T-cell (primary cell): Measurements from ENCODE around the gene ELOVL2. TPM values are rescaled to one million over a fixed set of nuclear protein-coding genes. Genes with fewer than 3 reads are reported as not detected.

Experiments used
- ATAC-seq, 4 experiments: fragments of 200-7000 bp in 3 of 4; fragments of 150-1000 bp in 1 of 4; cut with Tn5 transposase; replicated peaks in 1 of 4; 1 replicate in 3 of 4; 2 replicates in 1 of 4; pipeline ENCODE4 v1.10.0; 2021; ENCODE audit warnings: moderate library complexity in 3 of 4, mild to moderate bottlenecking in 2 of 4, moderate number of reproducible peaks in 1 of 4
- CTCF ChIA-PET, 2 donors: fragments of 300-600 bp; sonication (Branson Sonifier 250); formaldehyde crosslinking; loops; one replicate each; lab custom pipeline; 2022; ENCODE audit warnings: antibody characterized with exemption in 2 of 2; lab: Charles Lee
- POLR2A ChIA-PET, 2 donors: fragments of 300-600 bp; sonication (Branson Sonifier 250); formaldehyde crosslinking; loops; one replicate each; lab custom pipeline; 2022; ENCODE audit warnings: antibody characterized with exemption in 2 of 2; lab: Charles Lee
- DNase-seq, 35 experiments: peaks; one replicate each; pipeline versions ENCODE4 v3.0.0 to v3.0.0-alpha.2; 2013 to 2023
- H3K27ac ChIP-seq: one replicate; pipeline ENCODE4 v1.5.1; 2013; ENCODE audit warnings: low read length
- H3K27me3 ChIP-seq, 2 experiments: replicated peaks in 1 of 2; 1 replicate in 1 of 2; 2 replicates in 1 of 2; pipeline versions ENCODE4 v1.6.1 to v1.7.0; 2013; ENCODE audit warnings: low read length in 1 of 2, mixed read lengths in 1 of 2; ENCODE audit not compliant: control insufficient read depth in 2 of 2, insufficient read depth in 2 of 2; ENCODE audit errors: extremely low read depth in 1 of 2
- H3K36me3 ChIP-seq, 2 donors: 1 replicate in 1 of 2; 2 replicates in 1 of 2; pipeline versions ENCODE4 v1.6.1 to v1.7.0; 2013; ENCODE audit warnings: low read length in 1 of 2; ENCODE audit not compliant: control insufficient read depth in 2 of 2, insufficient read depth in 1 of 2; ENCODE audit errors: extremely low read depth in 1 of 2
- H3K4me1 ChIP-seq, 2 experiments: 1 replicate in 1 of 2; 2 replicates in 1 of 2; pipeline versions ENCODE4 v1.6.1 to v1.7.0; 2013; ENCODE audit warnings: low read length in 2 of 2, mixed read lengths in 1 of 2; ENCODE audit not compliant: insufficient read depth in 2 of 2, control insufficient read depth in 1 of 2; ENCODE audit errors: extremely low read depth in 1 of 2
- H3K4me3 ChIP-seq, 2 donors: 1 replicate in 1 of 2; 2 replicates in 1 of 2; pipeline versions ENCODE4 v1.5.1 to v1.7.0; 2013; ENCODE audit warnings: mild to moderate bottlenecking in 2 of 2, low read length in 1 of 2, moderate library complexity in 1 of 2; ENCODE audit not compliant: control insufficient read depth in 1 of 2; ENCODE audit errors: extremely low read depth in 1 of 2
- H3K9me3 ChIP-seq: 2 replicates; pipeline ENCODE4 v1.7.0; 2013
- H3K27ac Mint-ChIP-seq, 2 donors: one replicate each; pipeline ENCODE4 v1.8.0; 2020 to 2021; ENCODE audit warnings: mild to moderate bottlenecking in 2 of 2, mixed read lengths in 2 of 2
- H3K27me3 Mint-ChIP-seq, 2 donors: one replicate each; pipeline ENCODE4 v1.8.0; 2021 to 2022; ENCODE audit warnings: mixed read lengths in 2 of 2
- H3K36me3 Mint-ChIP-seq: one replicate; pipeline ENCODE4 v1.8.0; 2021; ENCODE audit warnings: mixed read lengths
- H3K4me1 Mint-ChIP-seq, 3 donors: one replicate each; pipeline ENCODE4 v1.8.0; 2020 to 2022; ENCODE audit warnings: mixed read lengths in 3 of 3, mild to moderate bottlenecking in 1 of 3
- H3K4me3 Mint-ChIP-seq, 3 donors: one replicate each; pipeline ENCODE4 v1.8.0; 2020 to 2022; ENCODE audit warnings: mild to moderate bottlenecking in 3 of 3, mixed read lengths in 3 of 3, moderate library complexity in 3 of 3
- H3K9me3 Mint-ChIP-seq, 3 donors: one replicate each; pipeline ENCODE4 v1.8.0; 2020 to 2022; ENCODE audit warnings: mixed read lengths in 3 of 3
- WGBS: methylation state at CpG from one replicate; pipeline ENCODE4 v1.1.5; 2013; ENCODE audit warnings: missing lambda C conversion rate; ENCODE audit not compliant: insufficient coverage; 5-methylcytosine and 5-hydroxymethylcytosine counted together
- total RNA-seq, 35 experiments: library from RNA in 6 of 35; stranded (reverse) in 6 of 35; fragments of 120-200 nt in 1 of 35; gene quantifications; one replicate each; pipeline versions ENCODE4 v1.2.1 to v1.2.4 and lab custom pipeline; 2013 to 2026

The ELOVL2 gene
- total RNA-seq, 5 donors from 2014 or later (not counting 1 experiment from before 2014, with no cell fraction given), result 0.06 to 0.12 TPM; not detected in 3

DNA sequence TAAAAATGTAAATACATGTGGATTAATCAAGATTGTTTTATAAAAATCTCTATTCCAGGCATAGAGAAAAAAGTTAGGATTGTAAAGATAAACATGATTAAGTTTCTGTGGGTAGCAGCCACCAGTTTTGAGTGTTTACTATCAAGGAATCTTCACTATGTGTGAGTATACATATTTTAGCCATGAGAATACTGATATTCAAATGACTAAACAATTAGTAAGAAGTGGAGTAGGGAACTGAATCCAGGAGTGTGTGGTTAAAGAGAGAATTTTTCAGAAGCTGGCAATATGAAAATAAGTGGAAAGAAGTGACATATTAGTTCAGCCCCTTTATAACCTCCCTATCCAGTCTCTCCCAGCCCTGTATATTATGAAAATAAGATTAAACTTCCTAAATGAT lies 10.3 kb downstream of the ELOVL2 start:
- CTCF ChIA-PET, result no interaction called here
- H3K27me3 ChIP-seq, result peaks cover 7 to 9% of the 10 kb centered on the region in 2 experiments
- DNase-seq, result no peak
- no peak for ATAC-seq
- no peak overlapping the region for H3K27ac ChIP-seq
- H3K4me3 Mint-ChIP-seq, result no peak overlapping the region
- POLR2A ChIA-PET, result no interaction called here
- H3K9me3 Mint-ChIP-seq, result no peaks in the 10 kb centered on the region
- H3K36me3 ChIP-seq, result no peaks in the 10 kb centered on the region
- no peaks in the 10 kb centered on the region for H3K4me1 Mint-ChIP-seq
- H3K9me3 ChIP-seq, result no peaks in the 10 kb centered on the region
- no peaks in the 10 kb centered on the region for H3K4me1 ChIP-seq
- no peak overlapping the region for H3K27ac Mint-ChIP-seq
- no peak overlapping the region for H3K4me3 ChIP-seq
- peaks cover 43% of the 10 kb centered on the region in 2 donors for H3K27me3 Mint-ChIP-seq
- no peaks in the 10 kb centered on the region for H3K36me3 Mint-ChIP-seq

- no peaks in the 10 kb centered on the region for H3K4me1 ChIP-seq
- no peak overlapping the region for H3K4me3 ChIP-seq
- CTCF ChIA-PET, result no interaction called here
- Mint-ChIP-seq H3K27ac (no peak overlapping the region), H3K36me3 (no peaks in the 10 kb centered on the region), H3K4me1 (no peaks in the 10 kb centered on the region), H3K27me3 (peaks cover 40% of the 10 kb centered on the region in 2 donors), H3K4me3 (no peak overlapping the region), H3K9me3 (no peaks in the 10 kb centered on the region)
- peaks cover under 1 to 10% of the 10 kb centered on the region in 2 experiments for H3K27me3 ChIP-seq
- POLR2A ChIA-PET, result no interaction called here
- H3K36me3 ChIP-seq, result no peaks in the 10 kb centered on the region
- no peak for DNase-seq
- H3K9me3 ChIP-seq, result no peaks in the 10 kb centered on the region
- WGBS, result no CpG with 5 or more reads among the region's 4 CpGs
- H3K27ac ChIP-seq, result no peak overlapping the region
- no peak for ATAC-seq
Observed at GRCh38 chr6:11030904-11031303, 13.2 kb downstream of the ELOVL2 start.

- peaks cover 2 to 5% of the 10 kb centered on the region in 2 experiments for H3K27me3 ChIP-seq
- Mint-ChIP-seq H3K4me3 (no peak overlapping the region), H3K27me3 (peaks cover 33 to 35% of the 10 kb centered on the region in 2 donors), H3K27ac (no peak overlapping the region), H3K36me3 (no peaks in the 10 kb centered on the region), H3K4me1 (no peaks in the 10 kb centered on the region), H3K9me3 (no peaks in the 10 kb centered on the region)
- no peaks in the 10 kb centered on the region for H3K9me3 ChIP-seq
- ChIA-PET POLR2A (no interaction called here), CTCF (interaction anchor here in 1 of 2 donors (0.6 kb wide), 1 partner anchor 37 kb away, joined by 3 read pairs; no protein-coding TSS in a partner anchor)
- H3K27ac ChIP-seq, result no peak overlapping the region
- H3K4me3 ChIP-seq, result no peak overlapping the region
- WGBS, result 89% methylated on average over 6 of the region's 11 CpGs
- no peaks in the 10 kb centered on the region for H3K4me1 ChIP-seq
- no peaks in the 10 kb centered on the region for H3K36me3 ChIP-seq
- no peak for ATAC-seq
- no peak for DNase-seq
Observed at GRCh38 chr6:11028959-11029358, 15.1 kb downstream of the ELOVL2 start.

DNA sequence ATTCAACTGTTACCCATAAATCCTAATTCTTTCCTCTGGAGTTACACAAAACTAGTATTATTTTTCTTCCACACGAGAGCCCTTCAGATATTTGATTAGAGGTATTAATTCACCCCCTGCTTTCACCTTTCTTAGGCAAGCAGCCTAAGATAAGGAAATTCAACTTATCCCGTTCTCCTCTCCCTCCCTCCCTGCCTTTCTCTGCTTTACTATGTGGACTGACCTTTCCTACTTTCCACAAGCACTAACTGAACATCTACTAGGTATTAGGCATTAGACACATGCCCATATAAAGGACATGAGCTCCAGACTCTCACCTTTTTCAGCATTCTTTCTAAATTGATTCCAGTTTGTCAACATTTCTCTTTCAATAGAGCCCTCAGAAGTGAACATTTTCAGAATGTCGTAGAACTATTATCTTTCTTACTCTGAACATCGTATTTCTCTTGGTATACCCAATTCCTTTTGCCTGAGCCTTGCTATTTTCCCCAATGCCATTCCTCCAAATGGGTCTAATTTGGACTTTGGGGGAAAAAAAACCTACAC lies 16.5 kb downstream of the ELOVL2 start:
- Mint-ChIP-seq H3K27me3 (peaks cover 25 to 30% of the 10 kb centered on the region in 2 donors), H3K4me3 (no peak overlapping the region), H3K4me1 (no peaks in the 10 kb centered on the region), H3K27ac (no peak overlapping the region), H3K9me3 (no peaks in the 10 kb centered on the region), H3K36me3 (no peaks in the 10 kb centered on the region)
- no peak for ATAC-seq
- no peak overlapping the region for H3K4me3 ChIP-seq
- H3K27ac ChIP-seq, result no peak overlapping the region
- no peaks in the 10 kb centered on the region for H3K9me3 ChIP-seq
- H3K27me3 ChIP-seq, result peaks cover 2 to 5% of the 10 kb centered on the region in 2 experiments
- WGBS, result 43% methylated on average over 1 of the region's 4 CpGs
- DNase-seq, result no peak
- CTCF ChIA-PET, result no interaction called here
- POLR2A ChIA-PET, result interaction anchor here in 1 of 2 donors (0.6 kb wide), 1 partner anchor 10 kb away, joined by 5 read pairs; no protein-coding TSS in a partner anchor
- no peaks in the 10 kb centered on the region for H3K36me3 ChIP-seq
- no peaks in the 10 kb centered on the region for H3K4me1 ChIP-seq

- WGBS, result 51% methylated on average over 8 of the region's 10 CpGs
- Histone ChIP-seq H3K4me1 (no peaks in the 10 kb centered on the region), H3K4me3 (no peak overlapping the region), H3K9me3 (no peaks in the 10 kb centered on the region), H3K27me3 (peaks cover 2 to 7% of the 10 kb centered on the region in 2 experiments), H3K36me3 (no peaks in the 10 kb centered on the region), H3K27ac (no peak overlapping the region)
- ATAC-seq (no peak), DNase-seq (no peak)
- POLR2A ChIA-PET, result interaction anchor here in 1 of 2 donors (0.5 kb wide), 1 partner anchor 185 kb away, joined by 3 read pairs; no protein-coding TSS in a partner anchor
- peaks cover 22 to 31% of the 10 kb centered on the region in 2 donors for H3K27me3 Mint-ChIP-seq
- H3K4me1 Mint-ChIP-seq, result no peaks in the 10 kb centered on the region
- CTCF ChIA-PET, result interaction anchor here in 1 of 2 donors (0.7 kb wide), 1 partner anchor 43 kb away, joined by 5 read pairs; no protein-coding TSS in a partner anchor
- H3K36me3 Mint-ChIP-seq, result no peaks in the 10 kb centered on the region
- no peaks in the 10 kb centered on the region for H3K9me3 Mint-ChIP-seq
- H3K27ac Mint-ChIP-seq, result no peak overlapping the region
- H3K4me3 Mint-ChIP-seq, result no peak overlapping the region
Observed at GRCh38 chr6:11025921-11026635, 18.0 kb downstream of the ELOVL2 start.

GRCh38 chr6:11025130-11025529 lies 19.0 kb downstream of the ELOVL2 start:
- CTCF ChIA-PET, result interaction anchor here in 1 of 2 donors (0.7 kb wide), 1 partner anchor 44 kb away, joined by 5 read pairs; no protein-coding TSS in a partner anchor
- H3K4me3 ChIP-seq, result no peak overlapping the region
- ATAC-seq, result no peak

More at GRCh38 chr6:11025130-11025529, 19.0 kb downstream of the ELOVL2 start:
- Histone ChIP-seq H3K27me3 (peaks cover 2 to 7% of the 10 kb centered on the region in 2 experiments), H3K9me3 (no peaks in the 10 kb centered on the region), H3K27ac (no peak overlapping the region), H3K4me1 (no peaks in the 10 kb centered on the region), H3K36me3 (no peaks in the 10 kb centered on the region)
- Mint-ChIP-seq H3K27me3 (peaks cover 18 to 28% of the 10 kb centered on the region in 2 donors), H3K27ac (no peak overlapping the region), H3K4me3 (no peak overlapping the region), H3K36me3 (no peaks in the 10 kb centered on the region), H3K9me3 (no peaks in the 10 kb centered on the region), H3K4me1 (no peaks in the 10 kb centered on the region)
- POLR2A ChIA-PET, result no interaction called here
- WGBS, result no CpG with 5 or more reads among the region's 3 CpGs
- DNase-seq, result no peak
